Thoracic aorta (tissue), 2 donors: ENCODE results near the gene SYDE1. TPM values are rescaled to one million over a fixed set of nuclear protein-coding genes. Genes with fewer than 3 reads are reported as not detected.

ENCODE experiments used
- ATAC-seq: fragments of 150-250 bp; one replicate; pipeline ENCODE4 v1.8.0; 2017; ENCODE audit warnings: low read depth; ENCODE audit not compliant: insufficient number of reproducible peaks, low FRiP score
- DNase-seq: peaks from one replicate; pipeline ENCODE4 v3.0.0-alpha.2; 2020; ENCODE audit warnings: low spot score
- H3K27ac ChIP-seq, 2 donors: fragments of 200-600 bp; sonication (generic); 1 replicate in 1 of 2; 2 replicates in 1 of 2; pipeline ENCODE4 v1.5.1; 2016; ENCODE audit warnings: mild to moderate bottlenecking in 2 of 2, moderate library complexity in 2 of 2
- H3K27me3 ChIP-seq: fragments of 200-600 bp; sonication (generic); replicated peaks from 2 replicates; pipeline ENCODE4 v1.6.0; 2016; ENCODE audit warnings: mild to moderate bottlenecking; ENCODE audit not compliant: insufficient read depth
- H3K36me3 ChIP-seq: fragments of 200-600 bp; sonication (generic); one replicate; pipeline ENCODE4 v1.5.1; 2016
- H3K4me1 ChIP-seq, 2 donors: fragments of 200-600 bp; sonication (generic); 1 replicate in 1 of 2; 2 replicates in 1 of 2; pipeline versions ENCODE4 v1.5.1 to v1.6.0; 2016; ENCODE audit warnings: low read depth in 2 of 2, mild to moderate bottlenecking in 1 of 2; ENCODE audit not compliant: control insufficient read depth in 1 of 2
- H3K4me3 ChIP-seq: fragments of 200-600 bp; sonication (generic); 2 replicates; pipeline ENCODE4 v1.5.1; 2016; ENCODE audit warnings: mild to moderate bottlenecking
- H3K9me3 ChIP-seq: fragments of 200-600 bp; sonication (generic); 2 replicates; pipeline ENCODE4 v1.5.1; 2016
- CTCF ChIP-seq: fragments of 200-600 bp; sonication (generic); IDR thresholded peaks from one replicate; pipeline ENCODE4 v1.5.1; 2019; ENCODE audit warnings: antibody characterized with exemption
- total RNA-seq, 2 donors: library from RNA; depleted of rRNA; stranded (reverse); fragments of >200 nt; gene quantifications; one replicate each; pipeline versions ENCODE4 v1.1.0 to v1.2.3, GENCODE V29; 2016

Gene SYDE1
- total RNA-seq, 2 donors from 2014 or later = 46.6 to 83.3 TPM

- Histone ChIP-seq H3K4me3 (no peak overlapping the region), H3K9me3 (no peaks in the 10 kb centered on the region), H3K27ac (no peak overlapping the region), H3K36me3 (peaks cover 36% of the 10 kb centered on the region), H3K27me3 (no peaks in the 10 kb centered on the region), H3K4me1 (peaks cover 5 to 18% of the 10 kb centered on the region in 2 donors)
- DNase-seq (no peak), ATAC-seq (no peak)
- no peak for TF ChIP-seq CTCF
Observed at GRCh38 chr19:15123031-15123890, 16.1 kb downstream of the SYDE1 start.

GRCh38 chr19:15123900-15124299, 16.7 kb downstream of the SYDE1 start:
- H3K36me3 ChIP-seq = peaks cover 29% of the 10 kb centered on the region
- H3K27ac ChIP-seq = peak overlapping the region; percentile 76 to 81
- H3K27me3 ChIP-seq = no peaks in the 10 kb centered on the region
- DNase-seq = no peak
- TF ChIP-seq CTCF = no peak
- ATAC-seq = no peak
- H3K4me3 ChIP-seq = no peak overlapping the region
- H3K9me3 ChIP-seq = no peaks in the 10 kb centered on the region
- H3K4me1 ChIP-seq = peaks cover 5 to 18% of the 10 kb centered on the region in 2 donors

GRCh38 chr19:15124572-15125231, 17.5 kb downstream of the SYDE1 start:
- H3K4me1 ChIP-seq = peaks cover 5 to 18% of the 10 kb centered on the region in 2 donors
- no peak for ATAC-seq
- no peak for DNase-seq

GRCh38 chr19:15125232-15126067, 18.2 kb downstream of the SYDE1 start:
- H3K27me3 ChIP-seq = no peaks in the 10 kb centered on the region
- H3K9me3 ChIP-seq = no peaks in the 10 kb centered on the region
- no peak for TF ChIP-seq CTCF
- peak; percentile 92 for DNase-seq
- peaks cover 16% of the 10 kb centered on the region for H3K36me3 ChIP-seq
- peak; percentile 94 for ATAC-seq
- peaks cover 5 to 18% of the 10 kb centered on the region in 2 donors for H3K4me1 ChIP-seq
- H3K4me3 ChIP-seq = peak overlapping the region; percentile 86
- H3K27ac ChIP-seq = peak overlapping the region; percentile 76 to 81

More at GRCh38 chr19:15124572-15125231, 17.5 kb downstream of the SYDE1 start:
- Histone ChIP-seq H3K27ac (peak overlapping the region; percentile 76 to 81), H3K36me3 (peaks cover 23% of the 10 kb centered on the region), H3K4me3 (peak overlapping the region; percentile 86), H3K9me3 (no peaks in the 10 kb centered on the region), H3K27me3 (no peaks in the 10 kb centered on the region)
- no peak for TF ChIP-seq CTCF
